WTC11 (cell line): ENCODE results near the gene CCDC24.

Source experiments
- CREB1 ChIP-seq: sonication (generic); formaldehyde crosslinking; IDR thresholded peaks from 2 replicates; pipeline ENCODE4 v1.8.0; 2023; ENCODE audit warnings: mild to moderate bottlenecking, missing genetic modification reagents
- ESRRA ChIP-seq: sonication (generic); formaldehyde crosslinking; IDR thresholded peaks from 2 replicates; pipeline ENCODE4 v1.8.1; 2022; ENCODE audit warnings: mild to moderate bottlenecking, missing genetic modification reagents, borderline replicate concordance
- NR3C1 ChIP-seq: sonication (generic); formaldehyde crosslinking; conservative IDR thresholded peaks from 2 replicates; pipeline ENCODE4 v1.8.1; 2023; ENCODE audit warnings: low read depth, mild to moderate bottlenecking, missing genetic modification reagents
- PRRX2 ChIP-seq: fragments of 250-450 bp; sonication (Bioruptor Pico); IDR thresholded peaks from 2 replicates; pipeline ENCODE4 v1.8.0; 2021; ENCODE audit warnings: mild to moderate bottlenecking
- RELA ChIP-seq: sonication (generic); formaldehyde crosslinking; IDR thresholded peaks from 2 replicates; pipeline ENCODE4 v1.8.1; 2022; ENCODE audit warnings: missing genetic modification reagents, mild to moderate bottlenecking, borderline replicate concordance
- ZNF416 ChIP-seq: fragments of 250-450 bp; sonication (Bioruptor Pico); IDR thresholded peaks from 2 replicates; pipeline ENCODE4 v1.9.0; 2021; ENCODE audit warnings: mild to moderate bottlenecking, inconsistent platforms
- TF ChIP-seq, protein P1 (sequence below): fragments of 200-600 bp; IDR thresholded peaks from 2 replicates; pipeline ENCODE4 v1.8.0; 2022; ENCODE audit warnings: antibody characterized with exemption
- TF ChIP-seq, protein P2 (sequence below): sonication (generic); formaldehyde crosslinking; IDR thresholded peaks from 2 replicates; pipeline ENCODE4 v1.8.1; 2023; ENCODE audit warnings: mild to moderate bottlenecking, missing genetic modification reagents, borderline replicate concordance
- TF ChIP-seq, protein P3 (sequence below): sonication (generic); formaldehyde crosslinking; conservative IDR thresholded peaks from 2 replicates; pipeline ENCODE4 v1.8.1; 2022; ENCODE audit warnings: mild to moderate bottlenecking, missing genetic modification reagents

DNA sequence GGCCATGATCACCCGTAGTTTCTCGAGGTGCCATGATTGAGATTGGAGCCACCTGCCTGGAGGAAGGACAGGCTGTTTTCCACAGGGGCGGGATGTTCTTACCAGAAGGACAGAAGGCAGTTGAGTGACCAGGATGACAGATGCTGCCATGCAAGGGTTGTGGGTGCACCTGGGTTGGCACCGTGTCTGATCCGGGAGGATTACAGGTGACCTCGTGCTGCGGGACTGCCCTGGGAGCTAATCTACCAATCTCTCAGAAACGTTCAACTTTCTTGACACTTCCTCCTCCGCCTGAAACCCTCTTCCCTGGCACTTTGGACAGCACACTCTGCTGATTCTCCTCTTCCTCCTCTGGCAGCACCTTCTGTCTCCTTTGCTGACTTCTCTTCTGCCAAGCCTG is 53.7 kb downstream of the CCDC24 start:
- TF ChIP-seq, protein P1, sequence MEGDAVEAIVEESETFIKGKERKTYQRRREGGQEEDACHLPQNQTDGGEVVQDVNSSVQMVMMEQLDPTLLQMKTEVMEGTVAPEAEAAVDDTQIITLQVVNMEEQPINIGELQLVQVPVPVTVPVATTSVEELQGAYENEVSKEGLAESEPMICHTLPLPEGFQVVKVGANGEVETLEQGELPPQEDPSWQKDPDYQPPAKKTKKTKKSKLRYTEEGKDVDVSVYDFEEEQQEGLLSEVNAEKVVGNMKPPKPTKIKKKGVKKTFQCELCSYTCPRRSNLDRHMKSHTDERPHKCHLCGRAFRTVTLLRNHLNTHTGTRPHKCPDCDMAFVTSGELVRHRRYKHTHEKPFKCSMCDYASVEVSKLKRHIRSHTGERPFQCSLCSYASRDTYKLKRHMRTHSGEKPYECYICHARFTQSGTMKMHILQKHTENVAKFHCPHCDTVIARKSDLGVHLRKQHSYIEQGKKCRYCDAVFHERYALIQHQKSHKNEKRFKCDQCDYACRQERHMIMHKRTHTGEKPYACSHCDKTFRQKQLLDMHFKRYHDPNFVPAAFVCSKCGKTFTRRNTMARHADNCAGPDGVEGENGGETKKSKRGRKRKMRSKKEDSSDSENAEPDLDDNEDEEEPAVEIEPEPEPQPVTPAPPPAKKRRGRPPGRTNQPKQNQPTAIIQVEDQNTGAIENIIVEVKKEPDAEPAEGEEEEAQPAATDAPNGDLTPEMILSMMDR = no peak
- TF ChIP-seq CREB1 (CRISPR knock-in tag) (no peak), ZNF416 (CRISPR knock-in tag) (no peak), NR3C1 (no peak), ESRRA (CRISPR knock-in tag) (no peak), PRRX2 (CRISPR knock-in tag) (no peak), RELA (CRISPR knock-in tag) (no peak)
- TF ChIP-seq, protein P2, sequence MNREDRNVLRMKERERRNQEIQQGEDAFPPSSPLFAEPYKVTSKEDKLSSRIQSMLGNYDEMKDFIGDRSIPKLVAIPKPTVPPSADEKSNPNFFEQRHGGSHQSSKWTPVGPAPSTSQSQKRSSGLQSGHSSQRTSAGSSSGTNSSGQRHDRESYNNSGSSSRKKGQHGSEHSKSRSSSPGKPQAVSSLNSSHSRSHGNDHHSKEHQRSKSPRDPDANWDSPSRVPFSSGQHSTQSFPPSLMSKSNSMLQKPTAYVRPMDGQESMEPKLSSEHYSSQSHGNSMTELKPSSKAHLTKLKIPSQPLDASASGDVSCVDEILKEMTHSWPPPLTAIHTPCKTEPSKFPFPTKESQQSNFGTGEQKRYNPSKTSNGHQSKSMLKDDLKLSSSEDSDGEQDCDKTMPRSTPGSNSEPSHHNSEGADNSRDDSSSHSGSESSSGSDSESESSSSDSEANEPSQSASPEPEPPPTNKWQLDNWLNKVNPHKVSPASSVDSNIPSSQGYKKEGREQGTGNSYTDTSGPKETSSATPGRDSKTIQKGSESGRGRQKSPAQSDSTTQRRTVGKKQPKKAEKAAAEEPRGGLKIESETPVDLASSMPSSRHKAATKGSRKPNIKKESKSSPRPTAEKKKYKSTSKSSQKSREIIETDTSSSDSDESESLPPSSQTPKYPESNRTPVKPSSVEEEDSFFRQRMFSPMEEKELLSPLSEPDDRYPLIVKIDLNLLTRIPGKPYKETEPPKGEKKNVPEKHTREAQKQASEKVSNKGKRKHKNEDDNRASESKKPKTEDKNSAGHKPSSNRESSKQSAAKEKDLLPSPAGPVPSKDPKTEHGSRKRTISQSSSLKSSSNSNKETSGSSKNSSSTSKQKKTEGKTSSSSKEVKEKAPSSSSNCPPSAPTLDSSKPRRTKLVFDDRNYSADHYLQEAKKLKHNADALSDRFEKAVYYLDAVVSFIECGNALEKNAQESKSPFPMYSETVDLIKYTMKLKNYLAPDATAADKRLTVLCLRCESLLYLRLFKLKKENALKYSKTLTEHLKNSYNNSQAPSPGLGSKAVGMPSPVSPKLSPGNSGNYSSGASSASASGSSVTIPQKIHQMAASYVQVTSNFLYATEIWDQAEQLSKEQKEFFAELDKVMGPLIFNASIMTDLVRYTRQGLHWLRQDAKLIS (CRISPR knock-in tag) = no peak
- TF ChIP-seq, protein P3, sequence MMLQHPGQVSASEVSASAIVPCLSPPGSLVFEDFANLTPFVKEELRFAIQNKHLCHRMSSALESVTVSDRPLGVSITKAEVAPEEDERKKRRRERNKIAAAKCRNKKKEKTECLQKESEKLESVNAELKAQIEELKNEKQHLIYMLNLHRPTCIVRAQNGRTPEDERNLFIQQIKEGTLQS (CRISPR knock-in tag) = no peak
